Stimulated activated CD8-positive, alpha-beta memory T cell treated with anti-CD3 and anti-CD28 coated beads, Interleukin-2, amount 100 ng/mL, for 1 hour (primary cell): ENCODE data around the gene FAM114A1.

Experiments
- DNase-seq, 2 donors: peaks; one replicate each; pipeline ENCODE4 v3.0.0-alpha.2; 2020; ENCODE audit warnings: low read depth in 2 of 2

The FAM114A1 gene

GRCh38 chr4:38858097-38858420 is 9.5 kb upstream of the FAM114A1 start:
- no peak for DNase-seq

GRCh38 chr4:38859501-38859900 is 8.1 kb upstream of the FAM114A1 start:
- no peak for DNase-seq

DNA sequence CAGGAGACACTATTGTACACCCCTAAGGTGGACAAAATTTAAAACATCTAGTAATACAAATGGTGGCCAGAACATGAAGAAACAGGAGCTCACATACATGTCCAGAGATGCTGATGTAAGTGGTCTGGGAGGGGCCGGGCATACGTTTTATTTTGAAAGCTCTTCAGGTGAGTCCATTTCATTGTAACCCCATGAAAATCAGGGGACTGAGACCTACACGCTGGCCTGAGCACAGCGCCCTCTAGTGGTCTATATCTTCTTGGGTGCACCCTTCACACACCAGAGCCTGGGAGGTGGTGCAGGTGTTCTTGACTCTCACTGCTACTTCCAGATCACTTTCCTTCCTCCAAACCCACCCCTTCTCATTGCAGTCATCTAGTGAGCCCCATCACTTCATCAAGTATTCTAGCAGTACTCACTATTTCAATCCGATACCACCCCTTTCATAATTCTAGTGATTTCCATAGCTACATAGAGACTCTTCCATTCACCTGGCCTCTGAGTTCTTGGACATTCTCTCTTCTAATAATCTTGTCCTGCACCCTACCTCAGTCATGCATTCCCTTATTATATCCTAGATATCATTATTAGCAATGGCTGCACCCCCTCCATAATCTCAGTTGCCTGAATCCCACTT is 6.7 kb upstream of the FAM114A1 start:
- peak in 1 of 2 donors; percentile 46 for DNase-seq

DNA sequence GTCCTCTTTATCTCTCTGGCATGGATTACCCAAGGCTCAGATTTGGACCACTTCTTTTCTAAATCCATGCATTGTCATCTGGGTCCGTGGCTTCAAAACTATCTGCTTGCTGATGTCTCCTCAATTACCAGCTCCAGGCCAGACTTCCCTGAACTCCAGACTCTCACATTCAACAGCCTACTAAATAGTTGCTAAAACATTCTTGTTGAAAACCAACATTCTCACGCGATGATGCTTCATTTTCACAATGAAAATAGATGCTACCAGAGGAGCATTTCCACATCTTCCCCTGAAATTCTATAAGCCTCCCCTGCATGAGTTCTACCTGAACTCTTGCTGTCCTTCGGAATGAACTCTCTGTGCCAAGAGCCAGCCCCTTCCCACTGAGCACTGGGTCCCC is 5.8 kb upstream of the FAM114A1 start:
- no peak for DNase-seq

- no peak for DNase-seq
Measured at GRCh38 chr4:38865445-38865844, 2.2 kb upstream of the FAM114A1 start.

GRCh38 chr4:38866973-38867477 is 581 bp upstream of the FAM114A1 start:
- DNase-seq = no peak

DNA sequence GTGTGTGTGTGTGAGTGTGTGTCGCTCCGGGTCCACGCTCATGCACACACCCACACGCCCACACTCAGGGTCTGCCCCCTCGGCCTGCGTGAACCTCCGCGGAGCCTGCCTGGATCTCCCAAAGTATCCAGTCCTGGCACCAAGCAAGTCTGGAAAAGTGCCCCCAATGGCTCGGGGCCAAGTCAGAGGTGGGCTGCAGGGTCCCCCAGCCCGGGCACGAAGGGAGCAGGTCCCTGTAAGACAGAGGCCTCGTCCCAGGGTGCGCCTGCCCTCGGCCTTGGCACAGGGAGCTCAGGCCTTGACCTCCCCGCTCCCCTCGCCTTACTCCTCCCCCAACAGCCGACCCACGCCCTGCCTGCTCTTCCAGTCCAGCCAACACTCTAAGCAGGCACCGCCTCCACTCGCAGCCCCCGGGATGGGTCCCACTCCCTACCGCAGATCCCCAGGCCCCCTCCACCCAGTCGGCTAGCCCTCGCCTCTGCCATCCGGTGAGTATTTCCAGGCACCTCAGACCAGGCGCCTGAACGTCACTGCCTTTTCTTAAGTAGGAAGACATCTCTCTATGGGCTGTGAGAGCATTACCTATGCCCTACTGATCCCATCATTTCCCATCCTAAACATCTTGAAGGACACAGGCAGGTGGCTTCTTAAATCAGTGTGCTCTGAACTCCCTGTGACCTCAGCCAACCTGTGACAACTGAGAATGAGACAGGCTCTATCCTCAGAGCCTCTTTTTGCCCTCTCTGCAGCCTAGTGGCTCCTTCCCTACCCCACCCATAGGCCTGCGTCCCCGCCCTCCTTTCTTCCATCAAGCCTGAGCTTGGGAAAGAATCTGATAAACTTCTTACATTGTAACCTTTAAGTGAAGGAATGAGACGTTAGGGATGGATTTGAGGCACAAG is 704 bp downstream of the FAM114A1 start:
- no peak for DNase-seq

DNA sequence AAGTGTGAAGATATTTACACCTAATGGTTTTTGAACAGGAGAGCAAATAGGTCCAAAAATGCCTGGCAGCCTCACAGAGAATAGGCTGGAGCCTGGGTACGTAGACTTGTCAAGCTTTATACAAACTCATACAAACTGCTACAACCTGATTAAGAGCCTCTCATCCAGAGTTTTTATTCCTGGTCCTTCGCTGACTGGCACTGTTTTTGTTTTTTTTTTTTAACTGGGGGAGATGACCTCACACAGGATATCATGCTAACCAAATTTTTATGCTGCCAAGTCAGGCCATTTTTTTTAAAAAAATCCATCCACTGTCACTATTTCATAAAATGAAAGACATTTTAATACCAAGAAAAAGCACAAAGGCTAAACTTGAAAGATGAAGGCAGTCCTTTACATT is 1.9 kb downstream of the FAM114A1 start:
- no peak for DNase-seq

DNA sequence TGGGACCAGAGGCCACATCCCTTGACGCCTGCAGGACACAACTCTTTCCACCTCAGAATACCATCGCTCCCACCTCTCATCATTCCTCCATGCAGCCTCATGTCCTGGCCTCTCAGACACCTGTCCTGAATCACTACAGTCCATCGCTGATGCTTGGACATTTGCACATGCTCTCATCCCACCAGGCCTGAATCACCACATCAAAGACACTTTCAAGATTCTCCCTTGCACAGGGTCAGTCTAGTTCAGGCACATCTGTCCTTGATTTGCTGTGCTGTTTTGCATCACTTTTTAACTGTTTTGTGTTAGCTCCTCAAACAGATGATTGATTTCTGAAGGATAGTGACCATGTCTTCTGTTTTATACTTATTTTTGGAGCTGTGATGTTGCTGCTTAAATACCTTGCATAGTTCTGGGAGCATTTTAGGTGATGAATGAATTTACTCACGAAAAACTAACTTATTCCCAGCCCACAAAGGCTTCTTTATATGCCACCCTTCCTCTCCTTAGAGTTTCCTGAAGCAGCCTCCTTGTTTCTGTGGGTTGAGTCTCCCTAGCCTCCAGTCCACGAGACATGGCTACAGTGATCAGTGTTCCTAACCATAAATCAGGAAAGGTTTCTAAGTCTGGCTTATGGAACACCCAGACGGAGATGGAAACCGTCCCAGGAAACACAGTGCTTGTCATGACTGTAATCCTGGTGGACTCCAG is 2.6 kb downstream of the FAM114A1 start:
- no peak for DNase-seq

GRCh38 chr4:38871593-38871992 is 4.0 kb downstream of the FAM114A1 start:
- no peak for DNase-seq

GRCh38 chr4:38872620-38873019 is 5.0 kb downstream of the FAM114A1 start:
- no peak for DNase-seq

GRCh38 chr4:38873290-38873944 is 5.8 kb downstream of the FAM114A1 start:
- DNase-seq = no peak

- DNase-seq = no peak
Measured at GRCh38 chr4:38876636-38877035, 9.0 kb downstream of the FAM114A1 start.

DNA sequence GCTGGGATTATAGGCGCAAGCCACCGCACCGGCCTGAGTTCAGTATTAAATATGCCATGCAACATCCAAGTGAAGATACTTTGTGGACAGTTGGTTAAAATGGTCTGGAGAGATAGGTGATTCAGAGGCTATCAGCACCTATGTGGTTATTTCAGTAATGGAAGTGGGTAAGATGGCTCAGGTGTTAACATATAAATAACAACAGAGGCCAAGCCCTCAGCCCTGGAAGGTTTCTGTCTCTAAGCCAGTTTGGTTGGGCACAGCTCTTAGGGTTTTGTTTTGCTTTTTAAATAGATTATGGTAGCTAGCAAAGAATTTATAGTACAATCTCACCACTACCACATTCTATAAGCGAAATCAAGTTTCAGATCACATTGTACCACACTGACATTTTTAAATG is 16.6 kb downstream of the FAM114A1 start:
- no peak for DNase-seq

- DNase-seq = no peak
Measured at GRCh38 chr4:38889143-38889542, 21.5 kb downstream of the FAM114A1 start.

DNA sequence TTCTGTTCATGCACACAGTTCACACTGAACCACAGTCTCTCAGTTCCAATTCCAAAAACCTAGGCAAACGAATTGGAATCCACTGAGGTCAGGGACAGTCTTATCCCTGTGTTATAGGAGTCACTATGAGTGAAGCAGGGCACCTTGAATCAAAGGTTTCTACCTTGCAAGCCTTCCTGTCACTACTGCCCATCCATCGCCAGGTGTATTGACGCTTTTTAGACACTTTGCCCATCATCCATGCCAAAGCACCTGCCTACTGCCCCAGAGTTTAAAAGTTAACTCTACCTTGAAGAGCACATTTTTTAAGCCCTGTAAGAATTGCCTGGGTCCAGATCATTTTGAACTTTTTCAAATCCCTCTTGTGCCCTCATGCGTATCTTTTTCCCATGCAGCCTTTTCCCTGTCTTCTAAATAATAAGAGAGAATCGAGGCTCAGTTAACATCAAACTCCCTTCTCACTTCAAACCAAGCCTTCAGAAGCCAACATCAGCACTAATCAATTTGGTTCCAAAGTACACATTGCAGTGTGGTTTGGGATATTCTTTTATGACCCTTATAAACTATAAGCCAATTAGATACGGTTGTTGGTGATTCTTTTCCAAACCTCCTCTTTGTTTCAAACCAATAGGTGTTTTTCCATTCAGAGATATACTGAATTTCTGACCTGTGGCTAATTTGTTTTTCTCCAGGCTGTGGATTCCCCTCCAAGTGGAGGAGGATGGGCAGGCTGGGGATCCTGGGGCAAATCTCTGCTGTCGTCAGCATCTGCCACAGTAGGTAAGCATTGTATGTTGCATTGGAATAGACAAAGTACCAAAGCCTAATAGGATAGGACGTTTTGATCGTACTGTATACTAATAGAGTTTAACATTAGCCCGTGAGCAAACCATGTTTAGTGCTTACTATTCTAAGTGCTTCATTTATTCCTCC is 23.7 kb downstream of the FAM114A1 start:
- DNase-seq = no peak

DNA sequence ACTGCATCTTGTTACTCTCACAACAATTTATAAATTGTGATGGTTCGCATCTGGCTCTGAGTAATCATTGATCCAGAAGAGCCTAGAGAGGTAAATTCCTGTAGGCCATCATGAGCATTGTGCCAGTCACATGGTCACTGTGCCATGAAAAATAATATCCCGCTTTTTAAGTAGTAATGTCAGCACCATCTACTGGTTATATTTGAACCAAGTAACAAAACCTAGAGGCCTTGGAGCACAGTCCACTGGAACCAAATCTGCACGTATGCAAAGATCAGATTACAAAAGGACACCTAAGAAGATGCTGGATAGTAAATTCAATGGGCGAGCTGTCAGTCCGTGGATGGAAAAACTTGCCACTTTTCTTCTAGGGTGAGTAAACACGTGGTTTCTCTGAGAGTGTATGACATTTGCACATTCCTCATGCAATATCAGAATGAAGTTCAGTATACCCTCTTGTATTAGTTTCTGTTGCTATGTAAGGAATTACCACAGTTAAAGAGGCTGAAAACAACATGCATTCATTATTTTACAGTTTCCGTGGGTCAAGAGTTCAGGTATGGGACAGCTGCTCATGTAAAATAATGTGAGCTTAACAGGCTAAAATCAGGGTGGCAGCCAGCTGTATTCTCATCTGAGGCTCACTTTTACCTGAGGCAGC is 26.8 kb downstream of the FAM114A1 start:
- DNase-seq = no peak

GRCh38 chr4:38896940-38897339 is 29.3 kb downstream of the FAM114A1 start:
- DNase-seq = no peak

DNA sequence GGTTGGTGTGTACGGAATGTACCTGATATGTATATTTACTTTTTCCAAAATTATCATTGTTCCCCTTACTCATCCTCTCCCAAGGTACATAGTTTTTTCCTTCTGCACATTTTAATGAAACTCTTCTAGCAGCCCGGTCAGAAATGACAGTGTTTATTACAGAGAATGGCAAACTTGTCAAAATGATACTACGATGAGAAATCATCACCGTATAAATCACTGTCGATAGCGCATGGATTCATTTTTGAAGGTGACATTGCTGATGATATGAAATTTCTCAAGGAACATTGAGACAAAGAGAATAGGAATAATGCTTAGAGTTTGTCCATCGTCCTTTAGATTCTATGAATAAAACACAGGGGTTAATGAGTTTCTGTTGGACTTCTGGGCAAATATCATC is 30.6 kb downstream of the FAM114A1 start:
- no peak for DNase-seq

GRCh38 chr4:38902221-38902620 is 34.6 kb downstream of the FAM114A1 start:
- no peak for DNase-seq
